A673 (cell line): ENCODE results near the gene MAS1L. TPM values are rescaled to one million over a fixed set of nuclear protein-coding genes. Genes with fewer than 3 reads are reported as not detected.

Source experiments
- BruUV-seq: library from RNA; stranded (reverse); fragments of 400-500 nt; replicated peaks from 2 replicates; lab custom pipeline; 2021; lab: Mats Ljungman, UMichigan
- CTCF ChIA-PET: fragments of 300-600 bp; sonication (Branson Sonifier 250); formaldehyde crosslinking; loops from one replicate; lab custom pipeline; 2022; ENCODE audit warnings: antibody characterized with exemption; lab: Charles Lee
- POLR2A ChIA-PET: fragments of 300-600 bp; sonication (Branson Sonifier 250); formaldehyde crosslinking; loops from one replicate; lab custom pipeline; 2022; ENCODE audit warnings: antibody characterized with exemption; ENCODE audit not compliant: low non-redundant PET; lab: Charles Lee
- DNase-seq: peaks from one replicate; pipeline ENCODE4 v3.0.0-alpha.2; 2015; ENCODE audit warnings: low spot score
- H3K27ac ChIP-seq: fragments of 200-600 bp; sonication (generic); 2 replicates; pipeline ENCODE4 v1.5.1; 2016; ENCODE audit warnings: mixed run types, low read depth, mild to moderate bottlenecking, mixed read lengths, antibody characterized with exemption, low read length; ENCODE audit not compliant: poor library complexity, severe bottlenecking
- H3K27me3 ChIP-seq: fragments of 200-600 bp; sonication (generic); replicated peaks from 2 replicates; pipeline ENCODE4 v1.6.1; 2017; ENCODE audit warnings: mixed run types, low read depth, mild to moderate bottlenecking, mixed read lengths, antibody characterized with exemption, low read length; ENCODE audit not compliant: insufficient read depth, poor library complexity
- H3K36me3 ChIP-seq: fragments of 200-600 bp; sonication (generic); 2 replicates; pipeline ENCODE4 v1.6.1; 2016; ENCODE audit warnings: mixed run types, mild to moderate bottlenecking, mixed read lengths, antibody characterized with exemption, low read length; ENCODE audit not compliant: insufficient read depth, poor library complexity, severe bottlenecking
- H3K4me1 ChIP-seq: fragments of 200-600 bp; sonication (generic); 2 replicates; pipeline ENCODE4 v1.6.1; 2017; ENCODE audit warnings: mixed run types, mild to moderate bottlenecking, mixed read lengths, antibody characterized with exemption, low read length; ENCODE audit not compliant: insufficient read depth, poor library complexity, severe bottlenecking
- H3K4me3 ChIP-seq: fragments of 200-600 bp; sonication (generic); 2 replicates; pipeline ENCODE4 v1.5.1; 2016; ENCODE audit warnings: low read depth, mixed run types, mild to moderate bottlenecking, mixed read lengths, low read length; ENCODE audit not compliant: poor library complexity, severe bottlenecking
- H3K9me3 ChIP-seq: fragments of 200-600 bp; sonication (generic); 2 replicates; pipeline ENCODE4 v1.6.1; 2016; ENCODE audit warnings: mixed run types, low read depth, mild to moderate bottlenecking, mixed read lengths, antibody characterized with exemption, low read length; ENCODE audit not compliant: poor library complexity, severe bottlenecking
- EZH2 ChIP-seq: fragments of 200-600 bp; sonication (generic); IDR thresholded peaks from 2 replicates; pipeline ENCODE4 v1.6.1; 2017; ENCODE audit warnings: borderline replicate concordance, low read depth, mild to moderate bottlenecking, mixed read lengths, antibody characterized with exemption, low read length; ENCODE audit not compliant: poor library complexity, severe bottlenecking
- intact Hi-C: fragments of 100-400 bp; cut with micrococcal nuclease; formaldehyde crosslinking; loops from one replicate; pipeline ENCODE4 v1.10.0; 2022; ENCODE audit not compliant: unreplicated experiment
- total RNA-seq: library from RNA; stranded (reverse); gene quantifications from 2 replicates; pipeline ENCODE4 v1.2.3, GENCODE V29; 2021
- TF ChIP-seq, protein P1 (sequence below): fragments of 300-800, 200-600 bp; sonication (generic); conservative IDR thresholded peaks from 2 replicates; pipeline ENCODE4 v1.5.1; 2017; ENCODE audit warnings: low read depth, mild to moderate bottlenecking, antibody characterized with exemption, low read length, moderate library complexity, mixed read lengths

Gene MAS1L
- total RNA-seq, 1 experiment from 2014 or later, result not detected

GRCh38 chr6:29488874-29489273, 1.1 kb upstream of the MAS1L start:
- no peak for TF ChIP-seq EZH2
- TF ChIP-seq, protein P1, sequence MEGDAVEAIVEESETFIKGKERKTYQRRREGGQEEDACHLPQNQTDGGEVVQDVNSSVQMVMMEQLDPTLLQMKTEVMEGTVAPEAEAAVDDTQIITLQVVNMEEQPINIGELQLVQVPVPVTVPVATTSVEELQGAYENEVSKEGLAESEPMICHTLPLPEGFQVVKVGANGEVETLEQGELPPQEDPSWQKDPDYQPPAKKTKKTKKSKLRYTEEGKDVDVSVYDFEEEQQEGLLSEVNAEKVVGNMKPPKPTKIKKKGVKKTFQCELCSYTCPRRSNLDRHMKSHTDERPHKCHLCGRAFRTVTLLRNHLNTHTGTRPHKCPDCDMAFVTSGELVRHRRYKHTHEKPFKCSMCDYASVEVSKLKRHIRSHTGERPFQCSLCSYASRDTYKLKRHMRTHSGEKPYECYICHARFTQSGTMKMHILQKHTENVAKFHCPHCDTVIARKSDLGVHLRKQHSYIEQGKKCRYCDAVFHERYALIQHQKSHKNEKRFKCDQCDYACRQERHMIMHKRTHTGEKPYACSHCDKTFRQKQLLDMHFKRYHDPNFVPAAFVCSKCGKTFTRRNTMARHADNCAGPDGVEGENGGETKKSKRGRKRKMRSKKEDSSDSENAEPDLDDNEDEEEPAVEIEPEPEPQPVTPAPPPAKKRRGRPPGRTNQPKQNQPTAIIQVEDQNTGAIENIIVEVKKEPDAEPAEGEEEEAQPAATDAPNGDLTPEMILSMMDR, result no peak
- H3K27ac ChIP-seq, result no peak overlapping the region
- no peaks in the 10 kb centered on the region for H3K9me3 ChIP-seq
- DNase-seq, result no peak
- POLR2A ChIA-PET, result no interaction called here
- CTCF ChIA-PET, result no interaction called here
- no peaks in the 10 kb centered on the region for H3K36me3 ChIP-seq
- peaks cover 10% of the 10 kb centered on the region for H3K27me3 ChIP-seq
- BruUV-seq, result no TSS peak
- intact Hi-C loops, result no loop called here
- no peaks in the 10 kb centered on the region for H3K4me1 ChIP-seq
- H3K4me3 ChIP-seq, result no peak overlapping the region

DNA sequence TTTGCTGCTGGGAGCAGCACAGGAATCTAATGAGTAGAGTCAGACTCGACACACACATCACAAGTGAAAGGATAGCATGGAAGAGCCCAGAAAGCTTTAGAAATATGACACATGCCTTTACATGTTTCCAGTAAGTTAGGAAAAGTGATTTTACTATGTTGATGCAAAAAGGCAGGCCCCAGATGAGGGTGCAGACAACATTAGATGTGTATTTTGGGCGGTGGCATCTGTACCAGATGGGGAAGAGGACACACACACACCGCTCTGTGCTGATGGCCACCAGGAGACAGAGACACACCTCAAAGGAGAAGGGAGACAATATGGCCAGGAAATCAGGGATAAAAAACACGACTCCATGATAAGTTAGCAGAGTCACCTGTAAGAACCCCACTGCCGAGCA, 625 bp downstream of the MAS1L start:
- Histone ChIP-seq H3K4me1 (no peaks in the 10 kb centered on the region), H3K36me3 (no peaks in the 10 kb centered on the region), H3K9me3 (no peaks in the 10 kb centered on the region), H3K27me3 (no peaks in the 10 kb centered on the region), H3K27ac (no peak overlapping the region), H3K4me3 (no peak overlapping the region)
- no peak for TF ChIP-seq EZH2
- TF ChIP-seq, protein P1, result no peak
- ChIA-PET POLR2A (no interaction called here), CTCF (no interaction called here)
- DNase-seq, result no peak
- intact Hi-C loops, result no loop called here
- BruUV-seq, result no TSS peak

DNA sequence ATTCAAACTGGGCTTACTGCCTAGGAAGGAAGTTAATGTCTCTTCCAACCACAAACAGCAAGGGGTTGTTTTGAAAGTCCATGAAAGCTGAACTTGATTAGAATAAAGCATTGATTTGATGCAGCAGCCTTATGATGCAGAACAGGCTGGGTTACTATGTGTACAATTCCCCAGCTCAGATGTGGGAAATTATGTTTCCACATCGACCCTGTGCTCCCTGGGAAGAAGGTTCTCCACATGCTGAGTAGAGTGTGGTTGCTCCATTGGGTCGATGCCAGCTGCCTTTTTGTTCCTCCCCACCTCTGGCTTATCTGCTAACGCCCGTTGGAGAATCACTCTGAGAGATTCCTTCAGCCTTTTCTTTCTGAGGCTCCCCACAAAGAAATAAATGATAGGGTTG, 1.2 kb downstream of the MAS1L start:
- H3K4me3 ChIP-seq, result no peak overlapping the region
- H3K9me3 ChIP-seq, result no peaks in the 10 kb centered on the region
- H3K36me3 ChIP-seq, result no peaks in the 10 kb centered on the region
- intact Hi-C loops, result no loop called here
- no peak overlapping the region for H3K27ac ChIP-seq
- no peaks in the 10 kb centered on the region for H3K27me3 ChIP-seq
- no peak for TF ChIP-seq EZH2
- TF ChIP-seq, protein P1, result no peak
- DNase-seq, result no peak
- ChIA-PET CTCF (no interaction called here), POLR2A (no interaction called here)
- no peaks in the 10 kb centered on the region for H3K4me1 ChIP-seq
- BruUV-seq, result no TSS peak
